Calu3 (cell line): ENCODE data around the gene ZNF536. TPM values are rescaled to one million over a fixed set of nuclear protein-coding genes. Genes with fewer than 3 reads are reported as not detected.
"Not testable (repeated sequence)": the region's sequence is repeated elsewhere in the genome, so short reads cannot be mapped to it uniquely, and the experiment has no call there.

ENCODE experiments used
- BruUV-seq: library from RNA; stranded (reverse); fragments of 400-500 nt; replicated peaks from 2 replicates; lab custom pipeline; 2021; lab: Mats Ljungman, UMichigan
- CTCF ChIA-PET: fragments of 300-600 bp; sonication (Branson Sonifier 250); formaldehyde crosslinking; loops from one replicate; lab custom pipeline; 2022; ENCODE audit warnings: antibody characterized with exemption; lab: Charles Lee
- DNase-seq: peaks from one replicate; pipeline ENCODE4 v3.0.0; 2022
- H3K27ac Mint-ChIP-seq: one replicate; pipeline ENCODE4 v1.8.0; 2022; ENCODE audit warnings: mixed read lengths; ENCODE audit not compliant: unreplicated experiment
- H3K27me3 Mint-ChIP-seq: one replicate; pipeline ENCODE4 v1.8.0; 2022; ENCODE audit warnings: mixed read lengths; ENCODE audit not compliant: unreplicated experiment
- H3K36me3 Mint-ChIP-seq: one replicate; pipeline ENCODE4 v1.8.0; 2022; ENCODE audit warnings: mild to moderate bottlenecking, moderate library complexity, mixed read lengths; ENCODE audit not compliant: insufficient read depth, unreplicated experiment
- H3K4me1 Mint-ChIP-seq: one replicate; pipeline ENCODE4 v1.8.0; 2022; ENCODE audit warnings: mild to moderate bottlenecking, low read depth, mixed read lengths; ENCODE audit not compliant: unreplicated experiment
- H3K4me3 Mint-ChIP-seq: one replicate; pipeline ENCODE4 v1.8.0; 2022; ENCODE audit warnings: mild to moderate bottlenecking, low read depth, moderate library complexity, mixed read lengths; ENCODE audit not compliant: unreplicated experiment
- H3K9me3 Mint-ChIP-seq: one replicate; pipeline ENCODE4 v1.8.0; 2022; ENCODE audit warnings: low read depth, mixed read lengths; ENCODE audit not compliant: unreplicated experiment
- intact Hi-C: fragments of 100-400 bp; cut with micrococcal nuclease; formaldehyde crosslinking; loops from one replicate; pipeline ENCODE4 v1.10.0; 2022; ENCODE audit not compliant: unreplicated experiment
- total RNA-seq: library from RNA; stranded (reverse); gene quantifications from 2 replicates; pipeline ENCODE4 v1.2.3, GENCODE V29; 2022
- TF ChIP-seq, protein P1 (sequence below): fragments of 200-600 bp; IDR thresholded peaks from one replicate; pipeline ENCODE4 v1.8.0; 2022; ENCODE audit warnings: antibody characterized with exemption; ENCODE audit not compliant: unreplicated experiment

ZNF536 gene
- total RNA-seq, 1 experiment from 2014 or later = not detected

DNA sequence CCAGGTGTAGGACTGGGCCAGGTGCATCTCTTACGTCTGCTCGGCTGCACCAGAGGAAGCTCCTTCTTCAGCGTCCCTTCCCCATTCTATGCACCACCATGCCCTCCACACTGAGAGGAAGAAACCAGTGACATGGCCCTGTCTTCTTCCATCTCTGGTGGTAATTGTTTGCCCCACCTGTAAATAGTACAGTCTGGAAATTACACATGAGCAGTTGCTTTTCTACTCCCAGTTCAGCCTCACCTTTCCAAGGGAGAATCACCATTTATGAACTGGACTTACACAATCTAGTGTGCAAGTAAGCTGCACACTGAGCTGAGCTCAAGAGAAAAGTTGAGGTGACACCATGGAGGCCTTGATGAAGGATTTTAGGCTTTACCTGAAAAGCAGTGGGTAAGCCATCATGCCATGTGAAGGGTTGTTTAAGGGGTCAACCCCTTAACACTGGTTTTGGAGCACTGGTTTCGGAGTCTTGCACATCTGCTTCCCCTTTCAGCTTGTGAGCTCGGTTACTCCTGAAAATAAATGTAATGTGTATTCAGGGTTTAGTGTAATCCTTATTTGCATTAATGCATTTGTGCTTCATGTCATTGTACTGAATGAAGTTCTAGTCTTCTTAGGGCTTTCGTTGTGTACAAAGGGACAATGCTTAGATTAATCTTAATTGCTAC lies 22.4 kb downstream of the ZNF536 start:
- CTCF ChIA-PET = no interaction called here
- TF ChIP-seq, protein P1, sequence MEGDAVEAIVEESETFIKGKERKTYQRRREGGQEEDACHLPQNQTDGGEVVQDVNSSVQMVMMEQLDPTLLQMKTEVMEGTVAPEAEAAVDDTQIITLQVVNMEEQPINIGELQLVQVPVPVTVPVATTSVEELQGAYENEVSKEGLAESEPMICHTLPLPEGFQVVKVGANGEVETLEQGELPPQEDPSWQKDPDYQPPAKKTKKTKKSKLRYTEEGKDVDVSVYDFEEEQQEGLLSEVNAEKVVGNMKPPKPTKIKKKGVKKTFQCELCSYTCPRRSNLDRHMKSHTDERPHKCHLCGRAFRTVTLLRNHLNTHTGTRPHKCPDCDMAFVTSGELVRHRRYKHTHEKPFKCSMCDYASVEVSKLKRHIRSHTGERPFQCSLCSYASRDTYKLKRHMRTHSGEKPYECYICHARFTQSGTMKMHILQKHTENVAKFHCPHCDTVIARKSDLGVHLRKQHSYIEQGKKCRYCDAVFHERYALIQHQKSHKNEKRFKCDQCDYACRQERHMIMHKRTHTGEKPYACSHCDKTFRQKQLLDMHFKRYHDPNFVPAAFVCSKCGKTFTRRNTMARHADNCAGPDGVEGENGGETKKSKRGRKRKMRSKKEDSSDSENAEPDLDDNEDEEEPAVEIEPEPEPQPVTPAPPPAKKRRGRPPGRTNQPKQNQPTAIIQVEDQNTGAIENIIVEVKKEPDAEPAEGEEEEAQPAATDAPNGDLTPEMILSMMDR = no peak
- Mint-ChIP-seq H3K4me3 (no peak overlapping the region), H3K4me1 (no peaks in the 10 kb centered on the region), H3K9me3 (peaks cover 7% of the 10 kb centered on the region), H3K36me3 (no peaks in the 10 kb centered on the region), H3K27ac (no peak overlapping the region), H3K27me3 (no peaks in the 10 kb centered on the region)
- DNase-seq = no peak
- no TSS peak for BruUV-seq
- intact Hi-C loops = no loop called here

GRCh38 chr19:30395283-30395682 lies 23.1 kb downstream of the ZNF536 start:
- no peaks in the 10 kb centered on the region for H3K27me3 Mint-ChIP-seq
- TF ChIP-seq, protein P1 = no peak

GRCh38 chr19:30398539-30398938 lies 26.4 kb downstream of the ZNF536 start:
- CTCF ChIA-PET, BruUV-seq, intact Hi-C loops, H3K27me3 Mint-ChIP-seq, H3K4me1 Mint-ChIP-seq, H3K4me3 Mint-ChIP-seq, H3K36me3 Mint-ChIP-seq, H3K27ac Mint-ChIP-seq, DNase-seq, H3K9me3 Mint-ChIP-seq: not testable (repeated sequence)

More at GRCh38 chr19:30395283-30395682, 23.1 kb downstream of the ZNF536 start:
- no peaks in the 10 kb centered on the region for H3K36me3 Mint-ChIP-seq
- H3K4me1 Mint-ChIP-seq = no peaks in the 10 kb centered on the region
- H3K9me3 Mint-ChIP-seq = peaks cover 7% of the 10 kb centered on the region
- no peak overlapping the region for H3K27ac Mint-ChIP-seq
- no peak overlapping the region for H3K4me3 Mint-ChIP-seq
- CTCF ChIA-PET = interaction anchor here (0.7 kb wide), 1 partner anchor 269 kb away, joined by 3 read pairs; no protein-coding TSS in a partner anchor
- no peak for DNase-seq
- BruUV-seq = no TSS peak
- intact Hi-C loops = no loop called here

- CTCF ChIA-PET = no interaction called here
- no peak for DNase-seq
- Mint-ChIP-seq H3K4me1 (no peaks in the 10 kb centered on the region), H3K27me3 (no peaks in the 10 kb centered on the region), H3K4me3 (no peak overlapping the region), H3K27ac (no peak overlapping the region), H3K9me3 (peaks cover 6% of the 10 kb centered on the region), H3K36me3 (no peaks in the 10 kb centered on the region)
- BruUV-seq = no TSS peak
- intact Hi-C loops = no loop called here
- TF ChIP-seq, protein P1 = no peak
Measured at GRCh38 chr19:30401956-30402355, 29.8 kb downstream of the ZNF536 start.
